ENCODE measurements around the gene CAPS. TPM values are rescaled to one million over a fixed set of nuclear protein-coding genes. Genes with fewer than 3 reads are reported as not detected.
"Not testable (repeated sequence)": the region's sequence is repeated elsewhere in the genome, so short reads cannot be mapped to it uniquely, and the experiment has no call there.

The CAPS gene
- total RNA-seq, 6 experiments from 2014 or later, result 2.2 to 2.7 (median 2.3) TPM

- peaks cover 69% of the 10 kb centered on the region for H3K4me1 Mint-ChIP-seq (ENCODE audit: low read depth)
- peak; percentile 32 for DNase-seq
- no peak for TF ChIP-seq CTCF (IDR thresholded peaks at IDR 0.05)
Observed at GRCh38 chr19:5957170-5957569, 43.1 kb downstream of the CAPS start.

GRCh38 chr19:5958074-5958850 is 44.2 kb downstream of the CAPS start:
- H3K36me3 Mint-ChIP-seq (ENCODE audit: low read depth), result peaks cover 5% of the 10 kb centered on the region; the same call in 1 of the 2 replicates
- H3K4me1 Mint-ChIP-seq (ENCODE audit: low read depth), result peaks cover 66% of the 10 kb centered on the region
- H3K27me3 Mint-ChIP-seq (ENCODE audit: insufficient read depth), result peaks cover 1% of the 10 kb centered on the region
- no peak overlapping the region for H3K4me3 Mint-ChIP-seq
- H3K9me3 Mint-ChIP-seq, result no peaks in the 10 kb centered on the region
- TF ChIP-seq CTCF (IDR thresholded peaks at IDR 0.05), result no peak
- DNase-seq, result no peak
- no peak overlapping the region for H3K27ac Mint-ChIP-seq

More at GRCh38 chr19:5957170-5957569, 43.1 kb downstream of the CAPS start:
- no peak overlapping the region for H3K4me3 Mint-ChIP-seq
- H3K27me3 Mint-ChIP-seq (ENCODE audit: insufficient read depth), result peaks cover 1% of the 10 kb centered on the region
- H3K9me3 Mint-ChIP-seq, result no peaks in the 10 kb centered on the region
- peaks cover 5% of the 10 kb centered on the region; the same call in 1 of the 2 replicates for H3K36me3 Mint-ChIP-seq (ENCODE audit: low read depth)
- no peak overlapping the region for H3K27ac Mint-ChIP-seq

- no peak overlapping the region; the same call in 1 of the 2 replicates for H3K27ac Mint-ChIP-seq
- TF ChIP-seq CTCF (IDR thresholded peaks at IDR 0.05), result no peak
- H3K4me3 Mint-ChIP-seq, result no peak overlapping the region
- H3K36me3 Mint-ChIP-seq (ENCODE audit: low read depth), result peaks cover 5% of the 10 kb centered on the region; the same call in 1 of the 2 replicates
- DNase-seq, result no peak
- no peaks in the 10 kb centered on the region for H3K9me3 Mint-ChIP-seq
- H3K4me1 Mint-ChIP-seq (ENCODE audit: low read depth), result peaks cover 60% of the 10 kb centered on the region
- peaks cover 2% of the 10 kb centered on the region for H3K27me3 Mint-ChIP-seq (ENCODE audit: insufficient read depth)
Observed at GRCh38 chr19:5958851-5959122, 44.7 kb downstream of the CAPS start.

GRCh38 chr19:5959260-5960004 is 45.4 kb downstream of the CAPS start:
- no peak overlapping the region for H3K27ac Mint-ChIP-seq
- TF ChIP-seq CTCF (IDR thresholded peaks at IDR 0.05), result no peak
- no peaks in the 10 kb centered on the region for H3K9me3 Mint-ChIP-seq
- no peak for DNase-seq
- H3K27me3 Mint-ChIP-seq (ENCODE audit: insufficient read depth), result peaks cover 2% of the 10 kb centered on the region
- H3K4me1 Mint-ChIP-seq (ENCODE audit: low read depth), result peaks cover 54% of the 10 kb centered on the region
- 0 out of 2 replicates have a peak, but pooled peaks cover under 1% of the 10 kb centered on the region for H3K36me3 Mint-ChIP-seq (ENCODE audit: low read depth)
- H3K4me3 Mint-ChIP-seq, result no peak overlapping the region

- no peak for TF ChIP-seq CTCF (IDR thresholded peaks at IDR 0.05)
- peaks cover 1% of the 10 kb centered on the region; the same call in 1 of the 2 replicates for H3K27me3 Mint-ChIP-seq (ENCODE audit: insufficient read depth)
- no peaks in the 10 kb centered on the region for H3K9me3 Mint-ChIP-seq
- DNase-seq, result no peak
- peaks cover 46% of the 10 kb centered on the region for H3K4me1 Mint-ChIP-seq (ENCODE audit: low read depth)
- peak overlapping the region; percentile 3; the same call in 1 of the 2 replicates for H3K27ac Mint-ChIP-seq
- H3K4me3 Mint-ChIP-seq, result no peak overlapping the region
- H3K36me3 Mint-ChIP-seq (ENCODE audit: low read depth), result no peaks in the 10 kb centered on the region
Observed at GRCh38 chr19:5960005-5961001, 46.2 kb downstream of the CAPS start.

GRCh38 chr19:5961641-5961968 is 47.6 kb downstream of the CAPS start:
- H3K4me1 Mint-ChIP-seq (ENCODE audit: low read depth), result peaks cover 42% of the 10 kb centered on the region
- not testable (repeated sequence) for H3K9me3 Mint-ChIP-seq; DNase-seq; H3K27me3 Mint-ChIP-seq (ENCODE audit: insufficient read depth); H3K4me3 Mint-ChIP-seq; H3K36me3 Mint-ChIP-seq (ENCODE audit: low read depth)
- peak overlapping the region; percentile 27; the same call in 1 of the 2 replicates for H3K27ac Mint-ChIP-seq

Data from HFFc6 (cell line).